Measurements from ENCODE around the gene CCDC91. TPM values are rescaled to one million over a fixed set of nuclear protein-coding genes. Genes with fewer than 3 reads are reported as not detected.

The CCDC91 gene
- total RNA-seq, 4 donors from 2014 or later: 7.2 to 37.6 (median 22.7) TPM

GRCh38 chr12:28350502-28350901, 160.2 kb downstream of the CCDC91 start:
- peaks cover 0 to 21% (median 0%) of the 10 kb centered on the region in 3 donors for H3K36me3 ChIP-seq
- no peaks in the 10 kb centered on the region for H3K9me3 ChIP-seq
- H3K27ac ChIP-seq: no peak overlapping the region
- intact Hi-C loops (cut with DNase I): no loop called here
- no peak for TF ChIP-seq POLR2A (IDR thresholded peaks at IDR 0.05)
- TF ChIP-seq CTCF (IDR thresholded peaks at IDR 0.05): no peak
- 74 to 81% methylated on average over 1 of the region's 1 CpG for WGBS, 2 donors
- DNase-seq: no peak
- no peaks in the 10 kb centered on the region for H3K4me1 ChIP-seq
- no peaks in the 10 kb centered on the region for H3K27me3 ChIP-seq
- no peak overlapping the region for H3K4me3 ChIP-seq

GRCh38 chr12:28351414-28351813, 161.2 kb downstream of the CCDC91 start:
- intact Hi-C loops (cut with DNase I): no loop called here

GRCh38 chr12:28355161-28355560, 164.9 kb downstream of the CCDC91 start:
- no peaks in the 10 kb centered on the region for H3K27me3 ChIP-seq
- peaks cover 0 to 21% (median 0%) of the 10 kb centered on the region in 3 donors for H3K36me3 ChIP-seq
- H3K4me1 ChIP-seq: no peaks in the 10 kb centered on the region
- H3K9me3 ChIP-seq: no peaks in the 10 kb centered on the region
- intact Hi-C loops (cut with DNase I): no loop called here
- H3K4me3 ChIP-seq: no peak overlapping the region
- no peak for DNase-seq
- no peak overlapping the region for H3K27ac ChIP-seq
- TF ChIP-seq POLR2A (IDR thresholded peaks at IDR 0.05) (no peak), CTCF (IDR thresholded peaks at IDR 0.05) (no peak)

More at GRCh38 chr12:28351414-28351813, 161.2 kb downstream of the CCDC91 start:
- 81 to 87% methylated on average over 2 of the region's 2 CpGs for WGBS, 2 donors
- Histone ChIP-seq H3K27ac (no peak overlapping the region), H3K4me1 (no peaks in the 10 kb centered on the region), H3K36me3 (peaks cover 0 to 21% (median 0%) of the 10 kb centered on the region in 3 donors), H3K9me3 (no peaks in the 10 kb centered on the region), H3K4me3 (no peak overlapping the region), H3K27me3 (no peaks in the 10 kb centered on the region)
- DNase-seq: no peak
- TF ChIP-seq CTCF (IDR thresholded peaks at IDR 0.05) (no peak), POLR2A (IDR thresholded peaks at IDR 0.05) (no peak)

- 81 to 88% methylated on average over 2 of the region's 2 CpGs for WGBS, 2 donors
- Histone ChIP-seq H3K4me1 (no peaks in the 10 kb centered on the region), H3K27ac (no peak overlapping the region), H3K36me3 (no peaks in the 10 kb centered on the region), H3K27me3 (no peaks in the 10 kb centered on the region), H3K4me3 (no peak overlapping the region), H3K9me3 (no peaks in the 10 kb centered on the region)
- no peak for DNase-seq
- intact Hi-C loops (cut with DNase I): no loop called here
- no peak for TF ChIP-seq CTCF (IDR thresholded peaks at IDR 0.05)
- TF ChIP-seq POLR2A (IDR thresholded peaks at IDR 0.05): no peak
Measured at GRCh38 chr12:28360253-28360652, 170.0 kb downstream of the CCDC91 start.

- no peak for DNase-seq
- WGBS, 2 donors: 86 to 88% methylated on average over 1 of the region's 1 CpG
- Histone ChIP-seq H3K4me3 (no peak overlapping the region), H3K27ac (no peak overlapping the region), H3K4me1 (no peaks in the 10 kb centered on the region), H3K9me3 (peaks cover 0 to 46% (median 23%) of the 10 kb centered on the region in 3 donors), H3K36me3 (peaks cover 0 to 48% (median 0%) of the 10 kb centered on the region in 3 donors), H3K27me3 (no peaks in the 10 kb centered on the region)
- TF ChIP-seq POLR2A (IDR thresholded peaks at IDR 0.05): no peak
- TF ChIP-seq CTCF (IDR thresholded peaks at IDR 0.05): no peak
- intact Hi-C loops (cut with DNase I): no loop called here
Measured at GRCh38 chr12:28367326-28367725, 177.1 kb downstream of the CCDC91 start.
